H1 (cell line): Measurements from ENCODE around the gene EFCAB6. TPM values are rescaled to one million over a fixed set of nuclear protein-coding genes. Genes with fewer than 3 reads are reported as not detected.

ENCODE experiments used
- CTCF ChIA-PET: fragments of 300-600 bp; sonication (Branson Sonifier 250); formaldehyde crosslinking; loops from one replicate; lab custom pipeline; 2021; ENCODE audit not compliant: partially characterized antibody; lab: Charles Lee
- POLR2A ChIA-PET: fragments of 300-600 bp; sonication (Branson Sonifier 250); formaldehyde crosslinking; loops from one replicate; lab custom pipeline; 2021; ENCODE audit warnings: inconsistent platforms; ENCODE audit not compliant: partially characterized antibody; lab: Charles Lee
- DNase-seq, 2 experiments: peaks; one replicate each; pipeline versions ENCODE4 v3.0.0 to v3.0.0-alpha.2; 2010 to 2022; ENCODE audit warnings: low spot score in 2 of 2, low read depth in 1 of 2, mixed read lengths in 1 of 2
- FAIRE-seq: peaks from 2 replicates; lab custom pipeline; 2011; peaks lifted over from hg19 to GRCh38; lab: Jason Lieb, UNC
- H2AFZ ChIP-seq: 2 replicates; pipeline ENCODE4 v1.8.1; 2012; ENCODE audit warnings: low read length, inconsistent platforms
- H2AK5ac ChIP-seq: 2 replicates; pipeline ENCODE4 v1.6.1; 2013; ENCODE audit warnings: low read depth, low read length
- H2BK120ac ChIP-seq: replicated peaks from 2 replicates; pipeline ENCODE3; 2013; ENCODE audit warnings: low read depth, low read length, inconsistent platforms
- H2BK12ac ChIP-seq: 2 replicates; pipeline ENCODE4 v1.6.1; 2013; ENCODE audit warnings: low read depth, low read length
- H2BK15ac ChIP-seq: 2 replicates; pipeline ENCODE4 v1.6.1; 2013; ENCODE audit warnings: low read length
- H2BK20ac ChIP-seq: 2 replicates; pipeline ENCODE4 v1.6.1; 2013; ENCODE audit warnings: low read length
- H2BK5ac ChIP-seq: 2 replicates; pipeline ENCODE4 v1.6.1; 2013; ENCODE audit warnings: low read depth, low read length
- H3K14ac ChIP-seq: 2 replicates; pipeline ENCODE4 v1.6.1; 2013; ENCODE audit warnings: inconsistent platforms; ENCODE audit not compliant: insufficient read length
- H3K18ac ChIP-seq: 2 replicates; pipeline ENCODE4 v1.6.1; 2013; ENCODE audit warnings: low read length; ENCODE audit errors: extremely low read depth
- H3K23ac ChIP-seq: 2 replicates; pipeline ENCODE4 v1.6.1; 2013; ENCODE audit warnings: inconsistent platforms; ENCODE audit not compliant: insufficient read length
- H3K23me2 ChIP-seq: 2 replicates; pipeline ENCODE4 v1.6.1; 2013; ENCODE audit warnings: low read depth, low read length
- H3K27ac ChIP-seq: 2 replicates; pipeline ENCODE4 v1.6.1; 2011; ENCODE audit warnings: low read depth, low read length, inconsistent platforms
- H3K27me3 ChIP-seq, 4 experiments: replicated peaks in 1 of 4; 1 replicate in 1 of 4; 2 replicates in 3 of 4; pipeline versions ENCODE4 v1.6.1 to v1.8.1; 2011 to 2013; ENCODE audit warnings: low read length in 3 of 4, mild to moderate bottlenecking in 3 of 4, inconsistent platforms in 2 of 4, mixed read lengths in 2 of 4, moderate library complexity in 1 of 4; ENCODE audit not compliant: control insufficient read depth in 3 of 4, insufficient read depth in 3 of 4; ENCODE audit errors: extremely low read depth in 1 of 4
- H3K36me3 ChIP-seq, 4 experiments: 2 replicates each; pipeline versions ENCODE4 v1.6.1 to v1.8.1; 2011 to 2013; ENCODE audit warnings: mild to moderate bottlenecking in 4 of 4, low read length in 3 of 4, moderate library complexity in 2 of 4, control low read depth in 1 of 4, inconsistent platforms in 1 of 4; ENCODE audit not compliant: insufficient read depth in 4 of 4, control insufficient read depth in 2 of 4
- H3K4ac ChIP-seq: replicated peaks from 2 replicates; pipeline ENCODE3; 2013; ENCODE audit warnings: low read length, low read depth, mixed read lengths, inconsistent platforms; ENCODE audit not compliant: insufficient read length
- H3K4me1 ChIP-seq, 4 experiments: replicated peaks in 1 of 4; 1 replicate in 1 of 4; 2 replicates in 3 of 4; pipeline versions ENCODE4 v1.6.1 to v1.8.1; 2011 to 2013; ENCODE audit warnings: low read length in 3 of 4, inconsistent platforms in 2 of 4, mixed read lengths in 1 of 4; ENCODE audit not compliant: insufficient read depth in 4 of 4, control insufficient read depth in 3 of 4
- H3K4me2 ChIP-seq, 2 experiments: 2 replicates each; pipeline versions ENCODE4 v1.6.1 to v1.8.1; 2011 to 2013; ENCODE audit warnings: low read depth in 2 of 2, low read length in 2 of 2, control low read depth in 1 of 2, inconsistent platforms in 1 of 2, mild to moderate bottlenecking in 1 of 2; ENCODE audit not compliant: insufficient read depth in 1 of 2
- H3K4me3 ChIP-seq, 4 experiments: fragments of 200-600, 300-600 bp in 1 of 4; sonication (generic), shearing (Covaris generic), sonication (Bioruptor Twin) in 1 of 4; 2 replicates each; pipeline versions ENCODE4 v1.5.1 to v1.8.1; 2011 to 2016; ENCODE audit warnings: low read length in 4 of 4, low read depth in 3 of 4, control low read depth in 2 of 4, inconsistent platforms in 2 of 4, mild to moderate bottlenecking in 2 of 4, mixed read lengths in 1 of 4, moderate library complexity in 1 of 4; ENCODE audit not compliant: insufficient read depth in 2 of 4; ENCODE audit errors: extremely low read depth in 1 of 4
- H3K56ac ChIP-seq: replicated peaks from 2 replicates; pipeline ENCODE3; 2013; ENCODE audit warnings: low read depth, mild to moderate bottlenecking, mixed read lengths, low read length, inconsistent platforms; ENCODE audit not compliant: insufficient read length
- H3K79me1 ChIP-seq: 2 replicates; pipeline ENCODE4 v1.6.1; 2013; ENCODE audit warnings: low read depth, low read length, control low read depth
- H3K79me2 ChIP-seq, 2 experiments: 2 replicates each; pipeline versions ENCODE4 v1.6.1 to v1.8.1; 2012 to 2013; ENCODE audit warnings: low read length in 2 of 2, mild to moderate bottlenecking in 2 of 2, inconsistent platforms in 1 of 2; ENCODE audit not compliant: insufficient read depth in 2 of 2, control insufficient read depth in 1 of 2
- H3K9ac ChIP-seq, 4 experiments: replicated peaks in 1 of 4; 1 replicate in 1 of 4; 2 replicates in 3 of 4; pipeline versions ENCODE4 v1.6.1 to v1.8.1; 2011 to 2013; ENCODE audit warnings: low read depth in 3 of 4, low read length in 3 of 4, control low read depth in 2 of 4, mild to moderate bottlenecking in 2 of 4, moderate library complexity in 2 of 4, inconsistent platforms in 1 of 4; ENCODE audit errors: extremely low read depth in 1 of 4
- H3K9me3 ChIP-seq, 2 experiments: 2 replicates each; pipeline versions ENCODE4 v1.6.1 to v1.8.1; 2012 to 2013; ENCODE audit warnings: mild to moderate bottlenecking in 2 of 2, moderate library complexity in 2 of 2, control low read depth in 1 of 2, inconsistent platforms in 1 of 2, low read depth in 1 of 2, low read length in 1 of 2, mixed read lengths in 1 of 2; ENCODE audit not compliant: insufficient read depth in 2 of 2
- H4K20me1 ChIP-seq, 2 experiments: replicated peaks in 1 of 2; 2 replicates each; pipeline versions ENCODE3 to v1.8.1; 2011 to 2013; ENCODE audit warnings: inconsistent platforms in 2 of 2, low read length in 2 of 2, mild to moderate bottlenecking in 1 of 2; ENCODE audit not compliant: insufficient read depth in 2 of 2, control insufficient read depth in 1 of 2
- H4K5ac ChIP-seq: 2 replicates; pipeline ENCODE4 v1.6.1; 2013; ENCODE audit warnings: low read length, low read depth, mixed read lengths, inconsistent platforms; ENCODE audit not compliant: insufficient read length
- H4K8ac ChIP-seq: 2 replicates; pipeline ENCODE4 v1.8.0; 2013; ENCODE audit warnings: mild to moderate bottlenecking, moderate library complexity, low read length, inconsistent platforms; ENCODE audit not compliant: insufficient read depth; ENCODE audit errors: extremely low read depth
- H4K91ac ChIP-seq: replicated peaks from 2 replicates; pipeline ENCODE3; 2013; ENCODE audit warnings: low read length, mixed read lengths, inconsistent platforms; ENCODE audit not compliant: insufficient read length
- HDAC2 ChIP-seq, 2 experiments: fragments of 300-600 bp in 1 of 2; sonication (generic) in 1 of 2; IDR thresholded peaks; 2 replicates each; pipeline ENCODE4 v1.6.1; 2011 to 2012; ENCODE audit warnings: low read depth in 2 of 2, low read length in 2 of 2, mild to moderate bottlenecking in 2 of 2, moderate library complexity in 2 of 2, borderline replicate concordance in 1 of 2, inconsistent platforms in 1 of 2
- HDAC6 ChIP-seq: IDR thresholded peaks from one replicate; pipeline ENCODE4 v1.7.1; 2012; ENCODE audit warnings: low read depth, mild to moderate bottlenecking, inconsistent platforms, low read length, moderate library complexity
- RFX5 ChIP-seq: IDR thresholded peaks from 2 replicates; pipeline ENCODE4 v1.6.1; 2011; ENCODE audit warnings: low read depth, low read length, improper control_type of control experiment, borderline replicate concordance
- SRF ChIP-seq: IDR thresholded peaks from 2 replicates; pipeline ENCODE4 v1.6.1; 2011; ENCODE audit warnings: mild to moderate bottlenecking, low read depth, low read length, moderate library complexity
- SUZ12 ChIP-seq: fragments of 200-600 bp; sonication (generic); IDR thresholded peaks from 2 replicates; pipeline ENCODE4 v1.6.1; 2012; ENCODE audit warnings: mild to moderate bottlenecking, inconsistent platforms, low read length, moderate library complexity, mixed read lengths
- WGBS, 2 experiments: shearing (Covaris generic) in 1 of 2; methylation state at CpG; one replicate each; pipeline versions ENCODE4 v1.1.6 to v1.1.7; 2013 to 2015; ENCODE audit warnings: low lambda C conversion rate in 2 of 2, mixed read lengths in 2 of 2, inconsistent platforms in 1 of 2, low coverage in 1 of 2, missing lambda C conversion rate in 1 of 2; ENCODE audit not compliant: insufficient replicate concordance in 2 of 2, insufficient coverage in 1 of 2, insufficient read length in 1 of 2; ENCODE audit errors: extremely low coverage in 1 of 2, missing lambda C conversion rate in 1 of 2; 5-methylcytosine and 5-hydroxymethylcytosine counted together
- polyA plus RNA-seq, 7 experiments: library from polyadenylated mRNA; depleted of rRNA in 3 of 7; stranded (reverse) in 5 of 7; unstranded in 2 of 7; fragments of >200 nt in 5 of 7; fragments of 200-250 nt in 2 of 7; gene quantifications; 1 replicate in 5 of 7; 2 replicates in 1 of 7; 4 replicates in 1 of 7; pipeline versions ENCODE4 v1.2.1 to v1.2.3, GENCODE V29; 2011 to 2013; ENCODE audit warnings: missing spikeins in 2 of 7, mixed read lengths in 2 of 7
- total RNA-seq: library from RNA; stranded (reverse); fragmentation: NEBNext Ultra II Directional; extraction: Animal tissue kit (Norgen Biotek cat#: 25700); gene quantifications from 2 replicates; pipeline ENCODE4 v1.2.1, GENCODE V29; 2021

EFCAB6 gene
- total and polyA plus RNA-seq, 2 of the 8 experiments (the other 6 are each of a cell fraction or from before 2014, with no cell fraction given), result 0.32 to 1.7 TPM

- Histone ChIP-seq H2AFZ (no peak overlapping the region), H3K23ac (no peak overlapping the region), H3K79me2 (no peaks in the 10 kb centered on the region), H3K27ac (no peak overlapping the region), H3K4ac (no peak overlapping the region), H4K91ac (no peak overlapping the region), H3K9me3 (no peaks in the 10 kb centered on the region), H3K14ac (no peak overlapping the region), H3K23me2 (no peaks in the 10 kb centered on the region), H3K79me1 (peaks cover 6% of the 10 kb centered on the region; the same call in 1 of the 2 replicates), H3K9ac (no peak overlapping the region), H4K20me1 (peaks cover 6 to 10% of the 10 kb centered on the region in 2 experiments), H4K5ac (no peak overlapping the region), H3K4me3 (no peak overlapping the region), H3K4me2 (no peak overlapping the region), H3K27me3 (no peaks in the 10 kb centered on the region), H3K4me1 (peaks cover 0 to 4% (median 1%) of the 10 kb centered on the region in 4 experiments; a peak in 5 of 7 replicates), H2BK5ac (no peak overlapping the region; the same call in 1 of the 2 replicates), H2BK20ac (no peak overlapping the region), H3K56ac (no peak overlapping the region), H2BK15ac (no peak overlapping the region), H3K36me3 (peaks cover 0 to 7% (median 3%) of the 10 kb centered on the region in 4 experiments; a peak in 3 of 8 replicates), H4K8ac (no peak overlapping the region), H2BK120ac (no peak overlapping the region), H2AK5ac (no peak overlapping the region), H2BK12ac (no peak overlapping the region), H3K18ac (no peak overlapping the region)
- ChIA-PET POLR2A (interaction anchor here (1.2 to 1.5 kb wide), 3 partner anchors 16 to 31 kb away, joined by 3 read pairs; no protein-coding TSS in a partner anchor), CTCF (interaction anchor here (0.6 to 2.9 kb wide), 7 partner anchors 15 to 354 kb away, joined by 3 to 28 read pairs (median 5); no protein-coding TSS in a partner anchor)
- WGBS, 2 experiments, result 88% methylated on average over 33 of the region's 33 CpGs; no CpG with 5 or more reads in 1 of the 2 experiments
- DNase-seq (no peak), FAIRE-seq (no peak)
- TF ChIP-seq HDAC6 (no peak), SUZ12 (no peak), SRF (no peak), RFX5 (no peak), HDAC2 (IDR thresholded peaks at IDR 0.05; ENCODE audit: borderline replicate concordance in 1 of 2, low read depth in 2 of 2, low read length in 2 of 2) (no peak)
Observed at GRCh38 chr22:43829904-43830851, 18.1 kb upstream of the EFCAB6 start.
